Stimulated activated CD4-positive, alpha-beta T cell treated with anti-CD3 and anti-CD28 coated beads, Interleukin-12 subunit alpha, Interleukin-12 subunit beta, amount 100 ng/mL, for 24 hours (primary cell): Measurements from ENCODE around the gene PIM1.
A peak's percentile ranks its signal among the peaks of the same experiment; 100 is the strongest.
"Not testable (repeated sequence)": the region's sequence is repeated elsewhere in the genome, so short reads cannot be mapped to it uniquely, and the experiment has no call there.

ENCODE experiments used
- DNase-seq, 2 experiments: peaks; one replicate each; pipeline ENCODE4 v3.0.0-alpha.2; 2020; ENCODE audit warnings: low read depth in 2 of 2

PIM1 gene

GRCh38 chr6:37171201-37171969 is 1.4 kb downstream of the PIM1 start:
- no peak for DNase-seq

DNA sequence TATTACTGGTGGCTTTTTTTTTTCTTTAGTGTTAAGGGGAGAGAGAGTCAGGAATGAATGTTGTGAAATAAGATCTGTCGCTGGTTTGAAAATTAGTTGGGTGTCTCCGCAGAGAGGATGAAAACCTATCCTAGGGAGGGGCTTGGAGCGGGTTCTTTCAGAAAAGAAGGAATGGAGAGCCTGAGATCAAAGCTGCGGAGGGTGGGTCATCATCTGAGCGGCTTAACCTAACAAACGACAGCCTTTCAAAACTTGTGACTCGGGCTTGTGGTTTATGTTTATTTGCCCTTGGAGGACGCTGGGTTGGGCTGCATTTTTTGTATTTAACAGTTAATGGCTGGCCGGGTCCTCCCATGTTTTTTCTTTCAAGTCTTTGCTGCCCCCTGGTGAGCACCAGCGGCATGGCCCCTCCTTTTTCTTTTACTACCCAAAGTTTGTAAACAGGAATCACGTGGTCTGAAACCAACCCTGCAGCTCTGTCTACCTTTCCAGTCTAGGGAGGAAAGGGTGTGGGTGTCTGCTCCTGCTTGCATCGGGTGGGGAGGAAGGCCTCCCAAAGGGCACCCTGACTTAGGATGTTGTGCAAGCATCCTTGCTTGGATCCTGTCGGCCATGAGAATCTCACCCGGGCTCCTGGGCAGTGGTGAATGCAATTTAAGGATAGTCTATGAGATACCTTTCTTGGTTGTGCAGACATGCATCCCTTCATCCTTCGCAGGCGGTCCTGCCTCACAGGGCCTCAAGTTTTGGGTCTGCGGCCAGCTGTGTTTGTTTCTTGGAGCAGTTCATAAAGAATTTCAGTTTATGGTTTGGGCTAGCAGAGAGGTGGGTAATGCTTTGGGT is 2.2 kb downstream of the PIM1 start:
- peak; percentile 79 to 88 for DNase-seq

- DNase-seq: no peak
Observed at GRCh38 chr6:37172912-37173492, 3.0 kb downstream of the PIM1 start.

GRCh38 chr6:37173493-37174195 is 3.7 kb downstream of the PIM1 start:
- peak in 1 of 2 experiments; percentile 39 for DNase-seq

GRCh38 chr6:37174196-37174514 is 4.2 kb downstream of the PIM1 start:
- DNase-seq: no peak

DNA sequence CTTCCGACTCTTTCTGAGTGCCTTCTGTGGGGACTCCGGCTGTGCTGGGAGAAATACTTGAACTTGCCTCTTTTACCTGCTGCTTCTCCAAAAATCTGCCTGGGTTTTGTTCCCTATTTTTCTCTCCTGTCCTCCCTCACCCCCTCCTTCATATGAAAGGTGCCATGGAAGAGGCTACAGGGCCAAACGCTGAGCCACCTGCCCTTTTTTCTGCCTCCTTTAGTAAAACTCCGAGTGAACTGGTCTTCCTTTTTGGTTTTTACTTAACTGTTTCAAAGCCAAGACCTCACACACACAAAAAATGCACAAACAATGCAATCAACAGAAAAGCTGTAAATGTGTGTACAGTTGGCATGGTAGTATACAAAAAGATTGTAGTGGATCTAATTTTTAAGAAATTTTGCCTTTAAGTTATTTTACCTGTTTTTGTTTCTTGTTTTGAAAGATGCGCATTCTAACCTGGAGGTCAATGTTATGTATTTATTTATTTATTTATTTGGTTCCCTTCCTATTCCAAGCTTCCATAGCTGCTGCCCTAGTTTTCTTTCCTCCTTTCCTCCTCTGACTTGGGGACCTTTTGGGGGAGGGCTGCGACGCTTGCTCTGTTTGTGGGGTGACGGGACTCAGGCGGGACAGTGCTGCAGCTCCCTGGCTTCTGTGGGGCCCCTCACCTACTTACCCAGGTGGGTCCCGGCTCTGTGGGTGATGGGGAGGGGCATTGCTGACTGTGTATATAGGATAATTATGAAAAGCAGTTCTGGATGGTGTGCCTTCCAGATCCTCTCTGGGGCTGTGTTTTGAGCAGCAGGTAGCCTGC is 4.8 kb downstream of the PIM1 start:
- DNase-seq: no peak

DNA sequence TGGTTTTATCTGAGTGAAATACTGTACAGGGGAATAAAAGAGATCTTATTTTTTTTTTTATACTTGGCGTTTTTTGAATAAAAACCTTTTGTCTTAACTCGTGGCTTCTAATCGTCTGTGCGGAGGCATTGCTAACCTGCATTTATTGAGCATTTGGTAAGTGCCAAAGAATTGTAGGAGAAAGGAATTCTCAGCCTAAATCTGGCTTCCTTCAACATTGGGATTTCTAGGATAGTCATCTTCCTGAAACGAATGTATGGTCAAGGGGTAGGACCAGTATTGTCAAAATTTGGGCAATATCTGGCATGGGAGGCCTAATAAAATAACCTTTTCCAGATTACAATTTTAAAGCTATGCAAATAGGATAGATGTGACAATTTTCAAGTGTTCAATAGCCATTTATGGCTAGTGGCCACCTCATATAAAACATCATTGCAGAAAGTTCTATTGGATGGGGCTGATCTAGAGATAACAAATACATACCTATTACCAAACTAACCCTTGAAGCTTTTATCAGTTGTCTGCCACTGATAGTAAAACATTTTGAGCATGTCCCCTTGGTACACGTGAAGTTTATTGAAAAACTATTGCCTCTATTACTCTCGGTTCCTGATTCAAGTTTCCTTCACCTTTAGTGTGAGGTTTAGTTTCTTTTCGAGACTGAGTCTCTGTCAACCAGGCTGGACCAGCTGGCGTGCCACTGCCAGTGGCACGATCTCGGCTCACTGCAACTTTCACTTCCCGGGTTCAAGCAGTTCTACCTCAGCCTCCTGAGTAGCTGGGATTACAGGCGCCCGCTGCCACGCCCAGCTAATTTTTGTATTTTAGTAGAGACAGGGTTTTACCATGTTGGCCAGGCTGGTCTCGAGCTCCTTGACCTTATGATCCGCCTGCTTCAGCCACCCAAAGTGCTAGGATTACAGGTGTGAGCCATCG is 5.6 kb downstream of the PIM1 start:
- DNase-seq: no peak

GRCh38 chr6:37176268-37177076 is 6.5 kb downstream of the PIM1 start:
- no peak for DNase-seq

DNA sequence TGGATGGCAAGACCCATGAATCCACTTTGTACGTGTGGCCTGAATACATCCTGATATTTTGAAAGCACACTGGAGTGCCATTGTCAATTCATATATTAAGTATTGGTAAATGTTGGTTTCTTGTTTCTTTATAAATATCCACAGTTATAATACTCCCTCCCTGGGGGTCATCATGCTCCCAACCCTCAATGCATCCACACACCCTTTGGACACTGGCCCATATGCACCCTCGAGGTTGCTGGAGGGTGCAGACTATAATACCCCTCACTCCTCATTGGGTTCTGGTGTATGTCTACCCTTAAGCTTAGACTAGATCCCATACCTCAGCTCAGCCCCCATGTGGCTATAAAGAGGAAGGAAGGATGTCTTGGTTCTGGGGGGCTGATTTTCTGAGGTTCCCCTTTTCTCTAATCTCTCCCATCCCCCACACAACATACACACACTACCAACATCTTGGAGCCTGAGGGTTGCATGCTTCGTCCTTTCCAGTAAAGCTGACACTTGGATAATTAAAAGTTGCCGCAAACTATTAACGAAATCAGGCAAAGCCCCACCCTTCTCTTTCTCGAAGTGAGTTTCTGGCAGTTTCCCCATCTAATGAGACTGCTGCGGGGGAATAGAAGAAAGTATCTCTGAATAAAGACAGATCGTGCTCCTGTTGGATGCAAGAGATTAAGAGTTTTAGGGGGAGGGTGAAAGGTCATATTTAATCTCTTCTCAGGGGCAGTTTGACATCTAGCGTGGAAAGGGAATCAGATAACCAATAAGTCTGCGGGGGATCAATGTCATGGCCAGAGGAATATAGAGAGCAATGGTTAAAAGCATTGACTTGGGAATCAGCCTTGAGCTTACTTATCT is 7.4 kb downstream of the PIM1 start:
- no peak for DNase-seq

- DNase-seq: no peak
Observed at GRCh38 chr6:37177935-37178517, 8.1 kb downstream of the PIM1 start.

- no peak for DNase-seq
Observed at GRCh38 chr6:37180075-37180474, 10.1 kb downstream of the PIM1 start.

- DNase-seq: not testable (repeated sequence)
Observed at GRCh38 chr6:37180610-37181009, 10.7 kb downstream of the PIM1 start.

DNA sequence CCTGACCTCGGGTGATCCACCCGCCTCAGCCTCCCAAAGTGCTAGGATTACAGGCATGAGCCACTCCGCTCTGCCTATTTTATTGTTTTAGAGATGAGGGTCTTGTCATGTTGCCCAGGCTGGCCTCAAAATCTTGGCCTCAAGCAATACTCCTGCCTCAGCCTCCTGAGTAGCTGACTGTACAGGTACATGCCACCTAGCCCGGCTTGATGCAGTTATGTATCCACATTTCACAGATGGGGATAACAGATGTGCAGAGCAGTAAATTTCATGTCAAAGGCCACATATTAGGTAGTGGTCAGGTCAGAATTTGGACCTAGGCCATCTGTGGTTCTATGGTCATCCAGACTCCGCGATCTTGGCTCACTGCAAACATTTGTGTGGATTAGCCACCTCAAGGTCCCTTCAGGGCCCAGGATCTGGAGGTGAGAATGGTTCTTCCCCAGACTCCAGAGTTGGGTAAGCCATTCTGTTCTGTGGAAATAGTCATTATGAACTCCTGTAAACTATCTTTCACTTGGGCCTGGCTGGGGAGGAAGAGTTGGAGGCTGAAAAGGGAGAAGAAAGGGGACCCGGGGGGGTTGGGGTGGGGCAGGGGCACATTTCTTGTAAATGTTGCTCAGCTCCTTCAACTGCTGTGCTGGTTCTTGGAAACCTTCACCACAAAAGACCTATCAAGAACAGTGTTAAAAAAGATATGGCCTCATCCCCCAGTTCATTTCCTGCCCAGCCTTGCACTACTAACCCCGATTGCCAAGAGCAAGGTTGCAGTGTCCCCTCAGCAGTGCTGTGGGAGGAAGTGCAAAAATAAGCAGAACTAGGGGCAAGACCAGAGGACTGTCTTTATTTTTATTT is 13.0 kb downstream of the PIM1 start:
- peak in 1 of 2 experiments; percentile 22 for DNase-seq

GRCh38 chr6:37185949-37186720 is 16.2 kb downstream of the PIM1 start:
- not testable (repeated sequence) for DNase-seq

DNA sequence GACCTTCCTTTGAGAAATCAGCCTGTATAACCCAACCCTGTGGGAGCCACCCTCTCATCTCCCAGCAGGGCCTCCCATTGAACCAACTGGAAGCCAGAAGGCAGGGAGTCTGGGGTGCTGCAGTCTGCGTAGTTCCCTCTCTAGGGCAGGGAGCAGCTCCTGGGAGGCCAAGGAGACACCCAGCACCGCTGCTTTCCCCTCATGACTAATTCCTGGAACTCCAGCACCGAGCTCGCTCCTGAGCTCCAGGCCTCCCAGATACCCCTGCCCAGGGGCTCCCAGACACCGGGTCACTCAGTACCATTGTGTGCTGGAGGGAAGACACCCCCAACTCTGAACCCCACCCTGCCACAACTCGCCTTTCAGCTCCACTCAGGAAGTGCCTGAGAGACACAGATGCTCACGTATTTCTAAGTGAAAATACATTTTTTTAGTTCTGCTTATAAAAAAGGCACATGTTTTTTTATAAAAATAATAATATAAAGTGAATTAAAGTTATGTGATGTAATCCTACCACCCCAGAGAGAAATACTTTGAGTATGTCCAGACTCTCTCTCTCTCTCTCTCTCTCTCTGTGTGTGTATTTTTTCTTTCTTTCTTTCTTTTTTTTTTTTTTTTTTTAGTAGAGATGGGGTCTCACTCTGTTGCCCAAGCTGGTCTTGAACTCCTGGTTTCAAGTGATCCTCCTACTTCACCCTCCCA is 17.5 kb downstream of the PIM1 start:
- DNase-seq: no peak
